ENCODE results near the gene PEX14. TPM values are rescaled to one million over a fixed set of nuclear protein-coding genes. Genes with fewer than 3 reads are reported as not detected.

PEX14 gene
- total RNA-seq, 1 donor from 2014 or later = 28.0 TPM

DNA sequence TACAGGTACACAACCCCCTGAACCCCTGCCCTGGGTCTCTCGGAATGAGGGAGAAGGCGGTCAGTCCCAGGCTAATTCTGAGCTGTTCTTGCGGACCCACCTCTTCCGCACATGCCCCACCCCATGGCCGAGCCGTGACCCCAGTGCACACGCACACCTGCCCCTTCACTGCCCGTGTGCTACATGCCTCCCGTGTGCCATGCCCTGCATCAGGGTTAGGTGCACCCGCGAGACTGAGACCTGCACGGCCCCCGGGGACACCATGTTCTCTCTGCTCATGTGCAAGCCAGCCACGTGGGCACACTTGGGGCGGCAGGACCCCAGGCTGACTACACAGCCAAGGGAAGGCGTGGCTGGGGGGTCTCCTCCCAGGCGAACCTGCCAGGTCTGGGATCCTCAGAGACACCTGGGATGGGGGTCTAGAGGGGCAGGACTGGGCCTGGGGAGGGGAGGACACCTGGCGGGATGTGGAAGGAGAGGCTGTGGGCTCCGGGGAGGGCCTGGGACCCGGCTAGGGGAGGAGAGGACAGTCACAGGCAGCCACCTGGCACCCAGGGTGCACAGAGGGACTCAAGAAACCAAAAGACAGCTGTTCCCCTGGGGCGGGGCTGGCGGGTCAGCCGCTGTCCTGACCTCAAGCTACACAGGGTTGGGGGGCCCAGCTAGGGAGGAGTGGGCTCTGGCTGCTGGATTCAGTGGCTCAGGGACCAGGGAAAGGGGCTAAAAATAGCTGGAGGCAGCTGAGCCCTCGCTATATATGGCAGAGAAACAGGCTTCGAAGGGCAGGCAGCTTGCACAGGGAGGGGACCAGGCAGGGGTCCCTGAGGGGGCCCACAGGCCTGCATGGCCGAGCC lies 188.3 kb downstream of the PEX14 start:
- Mint-ChIP-seq H3K9me3 (no peaks in the 10 kb centered on the region), H3K4me3 (peak overlapping the region; percentile 36), H3K27me3 (ENCODE audit: low read depth) (no peaks in the 10 kb centered on the region), H3K4me1 (peaks cover 11% of the 10 kb centered on the region), H3K27ac (ENCODE audit: unreplicated experiment) (no peak overlapping the region), H3K36me3 (ENCODE audit: low read depth) (no peaks in the 10 kb centered on the region)
- no peak for DNase-seq (ENCODE audit: low read depth, low spot score)
- TF ChIP-seq, protein P1, sequence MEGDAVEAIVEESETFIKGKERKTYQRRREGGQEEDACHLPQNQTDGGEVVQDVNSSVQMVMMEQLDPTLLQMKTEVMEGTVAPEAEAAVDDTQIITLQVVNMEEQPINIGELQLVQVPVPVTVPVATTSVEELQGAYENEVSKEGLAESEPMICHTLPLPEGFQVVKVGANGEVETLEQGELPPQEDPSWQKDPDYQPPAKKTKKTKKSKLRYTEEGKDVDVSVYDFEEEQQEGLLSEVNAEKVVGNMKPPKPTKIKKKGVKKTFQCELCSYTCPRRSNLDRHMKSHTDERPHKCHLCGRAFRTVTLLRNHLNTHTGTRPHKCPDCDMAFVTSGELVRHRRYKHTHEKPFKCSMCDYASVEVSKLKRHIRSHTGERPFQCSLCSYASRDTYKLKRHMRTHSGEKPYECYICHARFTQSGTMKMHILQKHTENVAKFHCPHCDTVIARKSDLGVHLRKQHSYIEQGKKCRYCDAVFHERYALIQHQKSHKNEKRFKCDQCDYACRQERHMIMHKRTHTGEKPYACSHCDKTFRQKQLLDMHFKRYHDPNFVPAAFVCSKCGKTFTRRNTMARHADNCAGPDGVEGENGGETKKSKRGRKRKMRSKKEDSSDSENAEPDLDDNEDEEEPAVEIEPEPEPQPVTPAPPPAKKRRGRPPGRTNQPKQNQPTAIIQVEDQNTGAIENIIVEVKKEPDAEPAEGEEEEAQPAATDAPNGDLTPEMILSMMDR (conservative IDR thresholded peaks at IDR 0.05) = no peak

DNA sequence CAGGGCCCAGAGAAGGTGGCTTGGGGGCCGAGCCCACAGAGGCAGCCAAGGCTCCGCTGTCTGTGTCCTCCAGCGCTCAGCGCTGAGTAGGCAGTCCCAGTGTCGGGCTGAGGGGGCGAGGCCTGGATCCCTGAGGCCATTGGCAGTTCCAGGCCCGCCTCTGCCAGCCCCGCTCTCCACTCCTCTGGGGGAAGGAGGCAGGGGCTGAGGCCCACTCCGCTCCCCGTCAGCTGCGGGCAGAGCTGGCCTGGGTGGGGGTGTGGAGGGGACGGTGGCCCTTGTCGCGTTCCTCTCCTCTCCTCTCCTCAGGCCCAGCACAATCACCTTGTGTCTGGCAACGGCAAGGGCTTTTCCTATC lies 188.9 kb downstream of the PEX14 start:
- TF ChIP-seq, protein P1 (conservative IDR thresholded peaks at IDR 0.05) = no peak
- H3K27ac Mint-ChIP-seq (ENCODE audit: unreplicated experiment) = no peak overlapping the region
- no peaks in the 10 kb centered on the region for H3K36me3 Mint-ChIP-seq (ENCODE audit: low read depth)
- H3K4me1 Mint-ChIP-seq = peaks cover 14% of the 10 kb centered on the region
- DNase-seq (ENCODE audit: low read depth, low spot score) = peak; percentile 62
- no peak overlapping the region for H3K4me3 Mint-ChIP-seq
- no peaks in the 10 kb centered on the region for H3K27me3 Mint-ChIP-seq (ENCODE audit: low read depth)
- no peaks in the 10 kb centered on the region for H3K9me3 Mint-ChIP-seq

DNA sequence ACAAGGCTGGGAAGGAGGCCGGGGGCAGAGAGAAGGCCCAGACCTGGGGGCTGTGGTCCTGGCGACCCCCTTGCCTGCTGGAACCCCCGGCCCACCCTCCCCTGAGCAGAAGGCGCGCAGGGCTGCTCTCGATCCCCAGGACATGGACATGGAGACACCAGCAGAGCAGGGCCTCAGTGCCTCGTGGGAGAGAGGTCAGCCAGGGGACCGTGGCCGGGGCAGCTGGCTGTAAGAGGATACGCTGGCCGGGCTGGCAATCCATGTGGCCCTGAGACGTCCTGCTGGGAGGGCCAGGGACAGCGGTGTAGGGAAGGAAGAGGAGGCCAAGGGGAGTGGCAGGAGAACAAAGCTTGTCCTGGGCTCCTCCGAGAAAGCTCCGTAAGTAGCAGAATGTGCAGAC lies 189.5 kb downstream of the PEX14 start:
- Mint-ChIP-seq H3K36me3 (ENCODE audit: low read depth) (no peaks in the 10 kb centered on the region), H3K4me3 (no peak overlapping the region), H3K4me1 (peaks cover 14% of the 10 kb centered on the region), H3K27me3 (ENCODE audit: low read depth) (no peaks in the 10 kb centered on the region), H3K9me3 (no peaks in the 10 kb centered on the region), H3K27ac (ENCODE audit: unreplicated experiment) (no peak overlapping the region)
- DNase-seq (ENCODE audit: low read depth, low spot score) = no peak
- TF ChIP-seq, protein P1 (conservative IDR thresholded peaks at IDR 0.05) = no peak

DNA sequence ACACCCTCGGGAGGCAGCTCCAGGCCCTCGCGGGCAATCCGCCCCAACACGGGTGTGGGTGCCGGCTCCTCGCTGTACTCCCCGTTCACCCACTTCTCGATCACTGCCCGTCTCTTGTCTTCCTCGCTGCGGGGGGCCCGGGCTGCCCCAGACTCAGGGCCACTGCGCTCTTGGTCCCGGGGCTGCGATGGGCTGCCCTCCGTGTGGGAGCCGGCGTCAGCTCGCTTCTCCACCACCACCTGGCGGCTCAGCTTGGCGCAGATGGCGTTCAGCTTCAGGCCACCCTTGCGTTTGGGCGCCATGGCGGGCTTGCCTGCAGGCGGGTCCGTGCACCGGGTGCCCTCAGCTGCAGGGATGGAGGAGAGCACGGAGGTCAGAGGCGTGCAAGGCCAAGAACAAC lies 190.5 kb downstream of the PEX14 start:
- H3K9me3 Mint-ChIP-seq = no peaks in the 10 kb centered on the region
- H3K27ac Mint-ChIP-seq (ENCODE audit: unreplicated experiment) = no peak overlapping the region
- H3K4me3 Mint-ChIP-seq = no peak overlapping the region
- TF ChIP-seq, protein P1 (conservative IDR thresholded peaks at IDR 0.05) = no peak
- DNase-seq (ENCODE audit: low read depth, low spot score) = no peak
- peaks cover 14% of the 10 kb centered on the region for H3K4me1 Mint-ChIP-seq
- H3K36me3 Mint-ChIP-seq (ENCODE audit: low read depth) = no peaks in the 10 kb centered on the region
- H3K27me3 Mint-ChIP-seq (ENCODE audit: low read depth) = no peaks in the 10 kb centered on the region

DNA sequence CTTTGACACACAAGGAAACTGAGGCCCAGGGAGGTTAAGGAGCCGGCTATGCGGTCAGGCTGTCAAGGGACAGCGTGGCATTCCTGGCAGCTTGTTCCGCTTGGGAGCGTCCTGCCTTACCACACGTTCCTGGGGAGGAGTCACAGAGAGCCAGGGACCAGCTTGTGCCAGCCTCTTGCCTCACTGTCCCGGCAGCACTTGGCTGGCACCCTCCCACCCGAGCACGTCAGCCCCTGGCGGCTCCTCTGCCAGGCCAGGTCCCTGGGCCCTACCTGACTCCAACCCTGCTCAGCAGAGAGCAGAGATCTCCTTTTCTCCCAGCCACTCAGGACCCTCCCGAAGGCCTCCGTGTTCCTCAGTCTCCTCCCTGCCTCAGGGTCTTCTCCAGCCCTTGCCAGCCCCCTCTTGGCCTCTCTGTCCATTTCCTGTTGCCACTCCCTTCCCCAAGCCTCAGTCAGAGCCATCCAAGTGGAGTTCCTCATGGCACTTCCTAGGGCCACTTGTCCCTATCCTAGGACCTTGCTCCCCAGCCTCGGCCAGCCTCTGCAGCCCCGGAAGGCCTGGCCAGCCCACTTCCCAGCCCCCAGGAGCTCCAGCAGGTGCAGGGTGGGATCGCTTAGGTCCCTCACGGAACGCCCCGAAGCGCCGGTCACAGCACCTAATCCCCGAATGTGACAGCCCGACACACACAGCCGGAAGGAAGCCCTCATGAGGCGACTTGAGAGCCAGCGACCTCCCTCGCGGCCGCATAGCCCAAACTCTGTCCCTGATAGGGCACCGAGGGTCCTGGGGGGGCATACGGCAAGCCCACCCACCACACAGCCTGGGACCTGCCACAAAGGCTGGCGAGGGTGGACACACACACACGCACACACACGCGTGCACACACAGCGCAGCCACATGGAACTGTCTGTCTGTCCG lies 191.4 kb downstream of the PEX14 start:
- no peaks in the 10 kb centered on the region for H3K36me3 Mint-ChIP-seq (ENCODE audit: low read depth)
- H3K9me3 Mint-ChIP-seq = no peaks in the 10 kb centered on the region
- H3K4me1 Mint-ChIP-seq = peaks cover 18% of the 10 kb centered on the region
- TF ChIP-seq, protein P1 (conservative IDR thresholded peaks at IDR 0.05) = no peak
- H3K27ac Mint-ChIP-seq (ENCODE audit: unreplicated experiment) = no peak overlapping the region
- H3K27me3 Mint-ChIP-seq (ENCODE audit: low read depth) = peaks cover 1% of the 10 kb centered on the region
- no peak for DNase-seq (ENCODE audit: low read depth, low spot score)
- H3K4me3 Mint-ChIP-seq = no peak overlapping the region

All from neural crest cell (in vitro differentiated cells).